Stimulated activated naive CD4-positive, alpha-beta T cell treated with Interleukin-2 at 50 U/mL for 16 hours (primary cell): ENCODE measurements around the gene R3HDM4.

Source experiments
- DNase-seq: peaks from one replicate; lab custom pipeline; 2025; lab: John Stamatoyannopoulos, UW

R3HDM4 gene

GRCh38 chr19:929891-930258 is 16.9 kb upstream of the R3HDM4 start:
- DNase-seq = no peak

- no peak for DNase-seq
Observed at GRCh38 chr19:929203-929890, 16.3 kb upstream of the R3HDM4 start.

DNA sequence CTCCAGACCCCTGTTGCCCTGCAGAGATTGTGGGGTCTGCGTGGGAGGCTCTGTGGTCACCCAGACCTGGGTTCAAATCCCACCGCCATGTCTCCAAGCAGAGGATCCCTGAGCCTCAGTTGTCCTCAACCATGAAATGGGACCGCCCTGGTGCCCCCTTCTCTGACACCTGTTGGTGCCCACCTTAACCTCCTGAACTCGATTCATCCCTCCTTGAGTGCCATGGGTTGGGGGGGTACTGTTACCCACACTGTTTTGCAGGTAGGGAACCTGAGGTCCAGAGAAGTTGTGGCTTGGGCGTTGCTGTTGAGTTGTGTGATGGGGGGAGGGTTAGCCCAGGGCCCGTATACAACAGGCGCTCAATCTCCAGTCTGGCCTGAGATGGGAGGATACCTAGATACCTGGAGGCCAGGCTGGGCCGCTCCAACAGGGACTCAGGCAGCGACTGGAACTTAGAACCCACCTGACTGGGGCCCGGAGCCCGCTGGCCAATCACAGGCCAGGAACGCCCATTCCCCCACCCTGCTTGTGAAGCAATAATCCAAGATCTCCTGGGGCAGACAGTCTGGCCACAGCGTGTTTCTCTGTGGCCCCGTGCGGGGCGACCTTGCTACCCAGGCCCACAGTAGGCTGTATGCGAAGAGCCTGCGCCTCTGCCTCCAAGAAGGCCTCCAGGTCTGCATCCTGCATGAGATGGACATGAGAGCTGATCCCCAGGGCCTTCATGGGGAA is 15.6 kb upstream of the R3HDM4 start:
- DNase-seq = no peak

- DNase-seq = no peak
Observed at GRCh38 chr19:927780-928401, 14.9 kb upstream of the R3HDM4 start.

- no peak for DNase-seq
Observed at GRCh38 chr19:927351-927779, 14.3 kb upstream of the R3HDM4 start.

- DNase-seq = peak; percentile 30
Observed at GRCh38 chr19:926589-927350, 13.8 kb upstream of the R3HDM4 start.

- DNase-seq = no peak
Observed at GRCh38 chr19:926323-926588, 13.2 kb upstream of the R3HDM4 start.

DNA sequence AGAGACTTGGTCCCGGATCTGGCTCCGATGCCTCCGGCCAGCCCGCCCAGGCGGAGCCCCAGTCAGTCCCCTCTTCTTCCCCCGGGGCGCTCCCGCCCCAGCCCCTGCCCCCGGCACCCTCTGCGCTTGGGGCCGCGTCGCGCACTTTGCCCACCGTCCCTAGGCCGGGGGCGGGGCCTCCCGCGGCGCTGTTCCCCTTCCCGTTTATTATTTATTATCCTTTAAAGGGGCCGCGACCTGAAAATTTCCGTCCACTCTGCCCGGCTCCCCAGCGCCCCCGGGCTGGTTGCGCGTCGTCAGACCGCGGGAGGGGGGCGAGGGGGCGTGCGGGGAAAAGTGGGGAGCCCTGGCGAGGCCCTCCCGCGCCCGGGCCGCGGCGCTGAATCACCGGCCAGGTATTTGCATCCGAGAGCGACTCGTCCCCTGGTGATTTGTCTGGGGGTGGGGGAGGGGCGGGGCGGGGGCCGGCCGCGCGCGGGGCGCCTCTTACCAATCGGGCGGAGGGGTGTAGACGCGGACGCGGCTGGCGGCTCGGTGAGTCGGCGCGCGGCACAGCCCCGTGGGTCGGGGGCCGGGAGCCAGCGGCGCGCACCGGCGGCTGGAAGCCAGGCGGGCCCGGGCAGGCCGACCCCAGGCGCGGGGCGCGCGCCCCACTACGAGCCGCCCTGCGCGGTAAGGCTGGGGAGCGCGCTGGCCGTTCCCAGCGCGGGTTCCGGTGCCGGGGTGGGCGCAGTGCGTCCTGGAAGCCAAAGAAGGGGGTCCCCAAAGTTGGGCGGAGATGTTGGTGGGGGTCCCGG is 12.7 kb upstream of the R3HDM4 start, which contains the start of gene ARID3A:
TSS of gene ARID3A (plus strand) at position 510 of the 797 bp plus-strand sequence. CDS start 3,494 bp downstream, outside the sequence.
- DNase-seq = peak; percentile 71

GRCh38 chr19:925087-925525 is 12.1 kb upstream of the R3HDM4 start:
- peak; percentile 71 for DNase-seq

GRCh38 chr19:924553-925086 is 11.6 kb upstream of the R3HDM4 start:
- DNase-seq = peak; percentile 24

DNA sequence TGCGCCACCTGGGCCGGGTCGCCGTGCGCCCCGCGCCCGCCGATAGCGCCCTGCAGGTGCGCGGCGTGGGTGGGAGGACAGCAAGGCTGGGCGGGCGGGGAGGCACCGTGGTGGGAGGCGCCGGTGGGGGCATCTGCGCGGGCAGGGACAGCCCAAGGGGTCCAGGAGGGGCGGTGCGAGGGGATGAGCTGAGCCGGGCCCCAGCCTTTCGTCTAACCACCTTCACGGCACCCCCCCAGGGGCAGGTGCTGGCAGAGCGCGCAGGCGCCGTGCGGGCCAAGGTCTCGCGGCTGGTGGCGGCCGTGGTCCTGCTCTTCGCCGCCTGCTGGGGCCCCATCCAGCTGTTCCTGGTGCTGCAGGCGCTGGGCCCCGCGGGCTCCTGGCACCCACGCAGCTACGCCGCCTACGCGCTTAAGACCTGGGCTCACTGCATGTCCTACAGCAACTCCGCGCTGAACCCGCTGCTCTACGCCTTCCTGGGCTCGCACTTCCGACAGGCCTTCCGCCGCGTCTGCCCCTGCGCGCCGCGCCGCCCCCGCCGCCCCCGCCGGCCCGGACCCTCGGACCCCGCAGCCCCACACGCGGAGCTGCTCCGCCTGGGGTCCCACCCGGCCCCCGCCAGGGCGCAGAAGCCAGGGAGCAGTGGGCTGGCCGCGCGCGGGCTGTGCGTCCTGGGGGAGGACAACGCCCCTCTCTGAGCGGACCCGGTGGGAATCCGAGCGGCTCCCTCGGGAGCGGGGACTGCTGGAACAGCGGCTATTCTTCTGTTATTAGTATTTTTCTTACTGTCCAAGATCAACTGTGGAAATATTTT is 7.2 kb upstream of the R3HDM4 start:
- peak; percentile 62 for DNase-seq

GRCh38 chr19:919199-920050 is 6.4 kb upstream of the R3HDM4 start:
- peak; percentile 24 for DNase-seq

DNA sequence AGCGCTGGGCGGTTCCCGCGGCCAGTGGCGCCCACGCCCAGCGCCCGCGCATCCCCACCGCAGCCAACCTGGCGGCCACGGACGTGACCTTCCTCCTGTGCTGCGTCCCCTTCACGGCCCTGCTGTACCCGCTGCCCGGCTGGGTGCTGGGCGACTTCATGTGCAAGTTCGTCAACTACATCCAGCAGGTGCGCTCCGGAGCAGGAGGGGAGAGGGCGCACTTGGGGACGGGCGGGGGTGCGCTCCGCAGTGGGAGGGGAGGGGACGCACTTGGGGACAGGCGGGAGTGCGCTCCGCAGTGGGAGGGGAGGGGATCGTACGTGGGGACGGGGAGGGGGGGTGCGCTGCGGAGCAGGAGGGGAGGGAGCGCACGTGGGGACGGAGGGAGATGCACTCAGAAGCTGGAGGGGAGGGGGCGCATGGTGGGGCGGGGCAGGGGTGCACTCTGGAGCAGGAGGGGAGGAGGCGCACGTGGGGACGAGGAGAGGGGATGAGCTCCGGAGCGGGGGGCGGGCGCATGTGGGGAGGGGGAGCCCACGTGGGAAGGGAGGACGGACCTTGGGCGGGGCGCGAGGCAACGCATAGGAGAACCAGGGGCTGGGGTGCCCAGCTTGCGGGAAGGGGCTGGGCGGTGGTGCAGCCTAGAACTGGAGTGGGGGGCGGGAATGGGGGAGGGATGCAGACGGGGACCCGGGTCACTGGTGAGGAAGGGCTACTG is 5.6 kb upstream of the R3HDM4 start:
- no peak for DNase-seq

- no peak for DNase-seq
Observed at GRCh38 chr19:918152-918437, 5.1 kb upstream of the R3HDM4 start.

- peak; percentile 16 for DNase-seq
Observed at GRCh38 chr19:917323-918151, 4.5 kb upstream of the R3HDM4 start, which contains the start of gene KISS1R. TSS of gene KISS1R (plus strand) at chr19:917333. CDS start at chr19:917503, 170 bp downstream.

DNA sequence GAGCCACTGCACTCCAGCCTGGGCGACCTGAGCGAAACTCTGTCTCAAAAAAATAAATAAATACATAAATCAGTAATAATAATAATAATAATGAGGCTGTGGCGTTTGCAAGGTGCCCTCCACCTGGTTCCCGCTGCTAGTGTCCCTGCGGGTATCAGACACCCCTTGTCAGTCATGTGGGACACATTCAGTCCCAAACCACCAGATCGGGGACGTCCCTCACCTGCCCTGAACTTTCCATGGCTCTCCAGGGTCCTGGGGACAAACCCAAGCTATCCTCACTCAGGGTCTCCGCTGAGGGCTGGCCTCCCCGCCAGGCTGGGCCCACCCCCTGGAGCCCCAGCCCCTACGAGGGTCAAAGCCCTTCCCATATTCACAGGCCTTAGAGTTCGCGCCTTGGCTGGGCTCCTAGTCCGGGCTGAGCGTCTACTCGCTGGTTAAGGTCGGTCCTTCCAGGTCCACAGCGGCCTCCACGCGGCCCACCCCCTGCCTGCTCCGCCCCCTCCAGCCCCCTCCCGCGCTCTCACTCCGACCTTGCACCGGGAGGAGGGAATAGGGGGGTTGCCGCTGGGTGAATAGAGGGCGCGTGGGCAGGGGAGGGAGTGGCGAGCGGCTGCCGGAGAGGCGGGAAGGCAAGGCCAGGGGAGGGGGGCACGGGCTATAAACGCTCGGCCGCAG is 3.8 kb upstream of the R3HDM4 start:
- peak; percentile 29 for DNase-seq
